Stimulated activated CD8-positive, alpha-beta memory T cell treated with anti-CD3 and anti-CD28 coated beads, Interleukin-2, amount 100 ng/mL, for 48 hours (primary cell): ENCODE results near the gene COLQ.
"Not testable (repeated sequence)": the region's sequence is repeated elsewhere in the genome, so short reads cannot be mapped to it uniquely, and the experiment has no call there.

Experiments
- DNase-seq, 2 donors: peaks; one replicate each; pipeline ENCODE4 v3.0.0-alpha.2; 2020; ENCODE audit warnings: low read depth in 2 of 2

COLQ gene

GRCh38 chr3:15427182-15427880, 94.2 kb downstream of the COLQ start, which contains the start of the genes EAF1 and METTL6:
Gene EAF1, plus strand, starts transcription at chr3:15427598. Its CDS starts 182 bp downstream, at chr3:15427780.
Gene METTL6, minus strand, starts transcription at chr3:15427544. Its CDS starts 1,033 bp downstream, at chr3:15426511.
- DNase-seq = peak; percentile 82 to 87

- DNase-seq = no peak
Measured at GRCh38 chr3:15426579-15427118, 94.9 kb downstream of the COLQ start.

- no peak for DNase-seq
Measured at GRCh38 chr3:15420871-15421270, 100.6 kb downstream of the COLQ start.

GRCh38 chr3:15410966-15411365, 110.5 kb downstream of the COLQ start:
- not testable (repeated sequence) for DNase-seq

GRCh38 chr3:15409774-15410173, 111.7 kb downstream of the COLQ start:
- no peak for DNase-seq

GRCh38 chr3:15409239-15409638, 112.3 kb downstream of the COLQ start:
- DNase-seq = no peak

- DNase-seq = no peak
Measured at GRCh38 chr3:15405448-15406050, 116.0 kb downstream of the COLQ start.

GRCh38 chr3:15404767-15405166, 116.7 kb downstream of the COLQ start:
- DNase-seq = no peak

- no peak for DNase-seq
Measured at GRCh38 chr3:15403965-15404364, 117.5 kb downstream of the COLQ start.

- no peak for DNase-seq
Measured at GRCh38 chr3:15403495-15403894, 118.0 kb downstream of the COLQ start.

- DNase-seq = no peak
Measured at GRCh38 chr3:15401936-15402335, 119.6 kb downstream of the COLQ start.
